Lower leg skin (tissue), 3 donors: ENCODE measurements around the gene GSK3A.

ENCODE experiments used
- POLR2A ChIP-seq, 2 donors: fragments of 450-650 bp; IDR thresholded peaks; one replicate each; pipeline ENCODE4 v1.6.1; 2016 to 2017; ENCODE audit warnings: antibody characterized with exemption in 2 of 2, mild to moderate bottlenecking in 1 of 2, moderate library complexity in 1 of 2
- TF ChIP-seq, protein P1 (sequence below), 3 donors: fragments of 450-650 bp; IDR thresholded peaks; one replicate each; pipeline ENCODE4 v1.5.1; 2016; ENCODE audit warnings: antibody characterized with exemption in 3 of 3, mild to moderate bottlenecking in 3 of 3, moderate library complexity in 2 of 3

DNA sequence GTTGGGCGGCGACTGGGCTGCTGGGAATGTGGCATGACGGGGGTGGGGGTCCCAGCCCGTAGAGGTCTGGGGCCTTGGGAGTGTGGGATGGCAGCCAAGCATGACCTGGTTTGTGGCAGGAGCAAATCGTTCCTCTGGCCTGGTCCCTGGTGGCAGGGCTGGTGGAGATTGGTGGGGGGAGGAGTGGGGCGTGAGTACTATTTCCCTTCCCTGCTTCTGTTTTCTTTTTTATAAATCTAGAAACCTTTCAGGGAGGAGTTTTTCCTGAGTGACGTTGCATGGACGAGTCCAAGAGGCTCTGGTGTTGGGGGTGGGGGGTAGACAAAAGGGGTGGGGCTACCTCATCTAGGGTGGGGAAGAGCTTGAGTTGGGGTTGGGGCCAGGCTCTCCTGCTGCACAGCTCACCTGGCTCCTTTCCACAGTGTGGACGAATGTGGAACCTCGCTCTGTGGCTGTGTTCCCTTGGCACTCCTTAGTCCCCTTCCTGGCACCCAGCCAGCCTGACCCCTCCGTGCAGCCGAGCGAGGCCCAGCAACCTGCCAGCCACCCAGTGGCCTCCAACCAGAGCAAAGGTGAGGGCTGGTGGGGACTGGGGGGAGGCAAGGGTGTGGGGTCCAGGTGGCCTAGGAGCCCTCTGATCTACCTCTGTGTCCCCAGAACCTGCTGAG is 44.1 kb upstream of the GSK3A start:
- TF ChIP-seq, protein P1, sequence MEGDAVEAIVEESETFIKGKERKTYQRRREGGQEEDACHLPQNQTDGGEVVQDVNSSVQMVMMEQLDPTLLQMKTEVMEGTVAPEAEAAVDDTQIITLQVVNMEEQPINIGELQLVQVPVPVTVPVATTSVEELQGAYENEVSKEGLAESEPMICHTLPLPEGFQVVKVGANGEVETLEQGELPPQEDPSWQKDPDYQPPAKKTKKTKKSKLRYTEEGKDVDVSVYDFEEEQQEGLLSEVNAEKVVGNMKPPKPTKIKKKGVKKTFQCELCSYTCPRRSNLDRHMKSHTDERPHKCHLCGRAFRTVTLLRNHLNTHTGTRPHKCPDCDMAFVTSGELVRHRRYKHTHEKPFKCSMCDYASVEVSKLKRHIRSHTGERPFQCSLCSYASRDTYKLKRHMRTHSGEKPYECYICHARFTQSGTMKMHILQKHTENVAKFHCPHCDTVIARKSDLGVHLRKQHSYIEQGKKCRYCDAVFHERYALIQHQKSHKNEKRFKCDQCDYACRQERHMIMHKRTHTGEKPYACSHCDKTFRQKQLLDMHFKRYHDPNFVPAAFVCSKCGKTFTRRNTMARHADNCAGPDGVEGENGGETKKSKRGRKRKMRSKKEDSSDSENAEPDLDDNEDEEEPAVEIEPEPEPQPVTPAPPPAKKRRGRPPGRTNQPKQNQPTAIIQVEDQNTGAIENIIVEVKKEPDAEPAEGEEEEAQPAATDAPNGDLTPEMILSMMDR (IDR thresholded peaks at IDR 0.05): no peak
- no peak for TF ChIP-seq POLR2A (IDR thresholded peaks at IDR 0.05)
